H9 (cell line): Measurements from ENCODE around the gene CTNNA3. TPM values are rescaled to one million over a fixed set of nuclear protein-coding genes. Genes with fewer than 3 reads are reported as not detected.

Experiments used
- DNase-seq: peaks from one replicate; pipeline ENCODE4 v3.0.0-alpha.2; 2017
- H2AFZ ChIP-seq: one replicate; pipeline ENCODE4 v1.6.1; 2013; ENCODE audit warnings: mild to moderate bottlenecking, low read length, control low read depth, moderate library complexity
- H2AK5ac ChIP-seq: 2 replicates; pipeline ENCODE4 v1.6.1; 2013; ENCODE audit warnings: low read length, control low read depth, mixed read lengths; ENCODE audit not compliant: insufficient read length
- H2BK120ac ChIP-seq: one replicate; pipeline ENCODE4 v1.6.1; 2013; ENCODE audit warnings: low read depth, mild to moderate bottlenecking, low read length, control low read depth, inconsistent platforms; ENCODE audit not compliant: poor library complexity, severe bottlenecking
- H2BK12ac ChIP-seq: 2 replicates; pipeline ENCODE4 v1.6.1; 2013; ENCODE audit warnings: low read length, control low read depth, mixed read lengths, low read depth; ENCODE audit not compliant: insufficient read length
- H2BK15ac ChIP-seq: 2 replicates; pipeline ENCODE4 v1.6.1; 2013; ENCODE audit warnings: low read depth, low read length, control low read depth
- H2BK20ac ChIP-seq: one replicate; pipeline ENCODE4 v1.6.1; 2013; ENCODE audit warnings: low read depth, mild to moderate bottlenecking, low read length, control low read depth, inconsistent platforms; ENCODE audit not compliant: poor library complexity, severe bottlenecking
- H2BK5ac ChIP-seq: 2 replicates; pipeline ENCODE4 v1.6.1; 2013; ENCODE audit warnings: low read length, control low read depth, mixed read lengths; ENCODE audit not compliant: insufficient read length
- H3K14ac ChIP-seq: 2 replicates; pipeline ENCODE4 v1.6.1; 2013; ENCODE audit warnings: low read length, control low read depth; ENCODE audit not compliant: insufficient read depth
- H3K18ac ChIP-seq: 2 replicates; pipeline ENCODE4 v1.6.1; 2013; ENCODE audit warnings: low read depth, mild to moderate bottlenecking, mixed read lengths, low read length, control low read depth; ENCODE audit not compliant: insufficient read length
- H3K23ac ChIP-seq: 2 replicates; pipeline ENCODE4 v1.6.1; 2013; ENCODE audit warnings: low read length, control low read depth, mixed read lengths, low read depth; ENCODE audit not compliant: insufficient read length
- H3K23me2 ChIP-seq: 2 replicates; pipeline ENCODE4 v1.6.1; 2013; ENCODE audit warnings: low read depth, mild to moderate bottlenecking, mixed read lengths, low read length, control low read depth; ENCODE audit not compliant: insufficient read length, poor library complexity, severe bottlenecking
- H3K27ac ChIP-seq: 2 replicates; pipeline ENCODE4 v1.5.1; 2013; ENCODE audit warnings: low read length, control low read depth, mixed read lengths, low read depth; ENCODE audit not compliant: insufficient read length
- H3K27me3 ChIP-seq: 2 replicates; pipeline ENCODE4 v1.6.1; 2013; ENCODE audit warnings: low read length, control low read depth, inconsistent platforms; ENCODE audit not compliant: insufficient read depth
- H3K4ac ChIP-seq: 2 replicates; pipeline ENCODE4 v1.6.1; 2013; ENCODE audit warnings: low read depth, mild to moderate bottlenecking, control low read depth, inconsistent platforms, low read length, moderate library complexity
- H3K4me1 ChIP-seq: 2 replicates; pipeline ENCODE4 v1.6.1; 2013; ENCODE audit warnings: low read length, control low read depth, inconsistent platforms; ENCODE audit not compliant: insufficient read depth
- H3K4me2 ChIP-seq: 2 replicates; pipeline ENCODE4 v1.6.1; 2013; ENCODE audit warnings: low read length, control low read depth, mixed read lengths; ENCODE audit not compliant: insufficient read length, insufficient read depth
- H3K56ac ChIP-seq: 2 replicates; pipeline ENCODE4 v1.6.1; 2013; ENCODE audit warnings: low read depth, mild to moderate bottlenecking, mixed read lengths, low read length, control low read depth; ENCODE audit not compliant: insufficient read length
- H3K79me1 ChIP-seq: 2 replicates; pipeline ENCODE4 v1.6.1; 2013; ENCODE audit warnings: low read depth, mild to moderate bottlenecking, moderate library complexity, low read length, control low read depth, inconsistent platforms; ENCODE audit not compliant: insufficient read depth, poor library complexity, severe bottlenecking
- H3K79me2 ChIP-seq: 2 replicates; pipeline ENCODE4 v1.6.1; 2013; ENCODE audit warnings: low read length, control low read depth, inconsistent platforms; ENCODE audit not compliant: insufficient read depth
- H3K9ac ChIP-seq: 2 replicates; pipeline ENCODE4 v1.6.1; 2013; ENCODE audit warnings: low read length, control low read depth, mixed read lengths; ENCODE audit not compliant: insufficient read length; ENCODE audit errors: extremely low read depth
- H3K9me3 ChIP-seq: one replicate; pipeline ENCODE4 v1.6.1; 2013; ENCODE audit warnings: low read depth, low read length, inconsistent platforms; ENCODE audit not compliant: control insufficient read depth
- H3T11ph ChIP-seq: one replicate; pipeline ENCODE4 v1.6.1; 2013; ENCODE audit warnings: mild to moderate bottlenecking, low read length, control low read depth, inconsistent platforms
- H4K20me1 ChIP-seq: one replicate; pipeline ENCODE4 v1.6.1; 2013; ENCODE audit not compliant: control insufficient read depth, insufficient read length, insufficient read depth
- H4K5ac ChIP-seq: 2 replicates; pipeline ENCODE4 v1.6.1; 2013; ENCODE audit warnings: low read depth, mild to moderate bottlenecking, mixed read lengths, low read length, control low read depth; ENCODE audit not compliant: insufficient read length
- H4K8ac ChIP-seq: replicated peaks from 2 replicates; pipeline ENCODE4 v1.6.1; 2013; ENCODE audit warnings: low read length, control low read depth, mixed read lengths, low read depth; ENCODE audit not compliant: insufficient read length
- H4K91ac ChIP-seq: 2 replicates; pipeline ENCODE4 v1.6.1; 2013; ENCODE audit warnings: low read depth, mild to moderate bottlenecking, moderate library complexity, mixed read lengths, low read length, control low read depth; ENCODE audit not compliant: insufficient read length
- H3K27ac Mint-ChIP-seq, 3 experiments: 2 replicates in 2 of 3; 3 replicates in 1 of 3; pipeline ENCODE4 v1.8.0; 2020 to 2021; ENCODE audit warnings: mixed read lengths in 3 of 3, mild to moderate bottlenecking in 1 of 3, moderate library complexity in 1 of 3
- H3K27me3 Mint-ChIP-seq: 2 replicates; pipeline ENCODE4 v1.8.0; 2021; ENCODE audit warnings: low read depth, mild to moderate bottlenecking, moderate library complexity, mixed read lengths
- H3K36me3 Mint-ChIP-seq, 3 experiments: 2 replicates in 2 of 3; 3 replicates in 1 of 3; pipeline ENCODE4 v1.8.0; 2020 to 2021; ENCODE audit warnings: low read depth in 3 of 3, mixed read lengths in 3 of 3; ENCODE audit not compliant: insufficient read depth in 1 of 3
- H3K4me1 Mint-ChIP-seq, 2 experiments: 2 replicates each; pipeline ENCODE4 v1.8.0; 2020; ENCODE audit warnings: mixed read lengths in 2 of 2
- H3K4me3 Mint-ChIP-seq, 2 experiments: 2 replicates in 1 of 2; 3 replicates in 1 of 2; pipeline ENCODE4 v1.8.0; 2020 to 2021; ENCODE audit warnings: mild to moderate bottlenecking in 2 of 2, mixed read lengths in 2 of 2, moderate library complexity in 1 of 2
- H3K9me3 Mint-ChIP-seq, 2 experiments: 2 replicates in 1 of 2; 3 replicates in 1 of 2; pipeline ENCODE4 v1.8.0; 2020; ENCODE audit warnings: mild to moderate bottlenecking in 2 of 2, mixed read lengths in 2 of 2, moderate library complexity in 1 of 2
- CTCF ChIP-seq: fragments of 200-600 bp; sonication (generic); conservative IDR thresholded peaks from 3 replicates; pipeline ENCODE4 v1.8.0; 2021; ENCODE audit warnings: antibody characterized with exemption, mild to moderate bottlenecking
- WGBS: extraction: QIAGEN DNeasy Blood & Tissue Kit; methylation state at CpG from one replicate; pipeline ENCODE4 v1.1.7; 2013; ENCODE audit warnings: missing lambda C conversion rate, low lambda C conversion rate, mixed read lengths; ENCODE audit not compliant: insufficient read length; ENCODE audit errors: extremely low coverage; 5-methylcytosine and 5-hydroxymethylcytosine counted together
- total RNA-seq: library from RNA; stranded (reverse); gene quantifications from 2 replicates; pipeline ENCODE4 v1.2.1, GENCODE V29; 2021

The CTNNA3 gene
- total RNA-seq, 1 experiment from 2014 or later, result 3.3 TPM

GRCh38 chr10:66837335-66837734, 858.7 kb downstream of the CTNNA3 start:
- Histone ChIP-seq H2BK12ac (no peak overlapping the region), H2BK5ac (no peak overlapping the region), H3K9ac (no peak overlapping the region), H3K9me3 (no peaks in the 10 kb centered on the region), H3K27ac (no peak overlapping the region), H3K79me2 (no peaks in the 10 kb centered on the region), H3K56ac (no peak overlapping the region), H3K27me3 (no peaks in the 10 kb centered on the region), H3K23ac (no peak overlapping the region), H4K91ac (no peak overlapping the region), H3K4me1 (no peaks in the 10 kb centered on the region; the same call in 1 of the 2 replicates), H2AK5ac (no peak overlapping the region), H4K5ac (no peak overlapping the region), H4K8ac (no peak overlapping the region), H3K79me1 (no peaks in the 10 kb centered on the region), H3K4ac (no peak overlapping the region), H2AFZ (no peak overlapping the region), H3K4me2 (no peak overlapping the region), H2BK15ac (no peak overlapping the region), H2BK120ac (no peak overlapping the region), H3K14ac (no peak overlapping the region), H3K23me2 (no peaks in the 10 kb centered on the region), H3K18ac (no peak overlapping the region), H4K20me1 (no peaks in the 10 kb centered on the region), H3T11ph (no peak overlapping the region), H2BK20ac (no peak overlapping the region)
- WGBS, result no CpG with 5 or more reads among the region's 2 CpGs
- DNase-seq, result no peak
- peaks cover 19 to 22% of the 10 kb centered on the region in 2 experiments for H3K4me1 Mint-ChIP-seq
- no peaks in the 10 kb centered on the region for H3K36me3 Mint-ChIP-seq
- no peaks in the 10 kb centered on the region for H3K27me3 Mint-ChIP-seq
- no peak overlapping the region for H3K27ac Mint-ChIP-seq
- no peaks in the 10 kb centered on the region for H3K9me3 Mint-ChIP-seq
- TF ChIP-seq CTCF, result no peak
- H3K4me3 Mint-ChIP-seq, result no peak overlapping the region
